ENCODE measurements around the gene LDHD.

GRCh38 chr16:75101635-75102034 lies 14.9 kb downstream of the LDHD start:
- TF ChIP-seq CTCF (IDR thresholded peaks at IDR 0.05) = no peak
- TF ChIP-seq POLR2A (IDR thresholded peaks at IDR 0.05) = no peak

All from Peyer's patch (tissue), 4 donors.